ENCODE measurements around the gene SCYL3.

DNA sequence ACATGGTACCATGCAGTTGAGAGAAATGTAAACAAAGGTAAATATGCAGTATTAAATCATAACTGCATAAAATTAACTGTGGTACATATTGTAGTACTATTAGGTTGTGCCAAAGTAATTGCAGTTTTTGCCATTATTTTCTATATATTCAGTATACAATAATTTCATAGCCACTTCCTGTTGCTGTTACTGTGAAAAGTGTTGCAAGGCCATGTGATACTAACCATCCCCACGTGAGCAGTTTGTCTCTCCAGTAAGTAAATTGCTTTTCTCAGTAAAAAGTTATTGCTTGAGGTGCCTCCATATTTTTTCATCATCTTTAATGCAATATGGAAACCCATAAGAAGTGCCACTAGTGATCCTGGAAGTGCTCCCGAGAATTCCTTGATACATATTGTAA is 79.4 kb downstream of the SCYL3 start:
- TF ChIP-seq POLR2A (IDR thresholded peaks at IDR 0.05; ENCODE audit: low read depth, low read length) (no peak), POLR2AphosphoS5 (IDR thresholded peaks at IDR 0.05; ENCODE audit: low read depth, low read length) (no peak), TAF1 (IDR thresholded peaks at IDR 0.05; ENCODE audit: borderline replicate concordance, low read depth, low read length) (no peak)
